Endothelial cell of hepatic sinusoid (primary cell): ENCODE measurements around the gene PLB1.
"Not testable (repeated sequence)": the region's sequence is repeated elsewhere in the genome, so short reads cannot be mapped to it uniquely, and the experiment has no call there.

Experiments
- in situ Hi-C: cut with HindIII; loops from 2 replicates; pipeline ENCODE4 v1.10.0; 2017; ENCODE audit warnings: low sequenced_read_pairs

Gene PLB1

GRCh38 chr2:28532399-28532798 lies 36.5 kb downstream of the PLB1 start:
- in situ Hi-C loops, result no loop called here

- in situ Hi-C loops, result no loop called here
These were observed 37.3 kb downstream of the PLB1 start for GRCh38 chr2:28533044-28533680.

- in situ Hi-C loops, result no loop called here
These were observed 39.0 kb downstream of the PLB1 start for GRCh38 chr2:28534817-28535216.

GRCh38 chr2:28538134-28538533 lies 42.3 kb downstream of the PLB1 start:
- in situ Hi-C loops, result no loop called here

- in situ Hi-C loops, result no loop called here
These were observed 42.8 kb downstream of the PLB1 start for GRCh38 chr2:28538652-28539051.

- in situ Hi-C loops, result no loop called here
These were observed 43.3 kb downstream of the PLB1 start for GRCh38 chr2:28539118-28539541.

GRCh38 chr2:28543316-28544035 lies 47.6 kb downstream of the PLB1 start:
- in situ Hi-C loops, result no loop called here

- in situ Hi-C loops, result no loop called here
These were observed 48.1 kb downstream of the PLB1 start for GRCh38 chr2:28544036-28544346.

GRCh38 chr2:28544405-28544921 lies 48.6 kb downstream of the PLB1 start:
- in situ Hi-C loops, result no loop called here

GRCh38 chr2:28544922-28545589 lies 49.2 kb downstream of the PLB1 start:
- in situ Hi-C loops, result no loop called here

GRCh38 chr2:28545590-28546200 lies 49.8 kb downstream of the PLB1 start:
- in situ Hi-C loops, result no loop called here

- in situ Hi-C loops, result no loop called here
These were observed 50.4 kb downstream of the PLB1 start for GRCh38 chr2:28546242-28546641.

- in situ Hi-C loops, result no loop called here
These were observed 51.5 kb downstream of the PLB1 start for GRCh38 chr2:28547223-28547860.

GRCh38 chr2:28547906-28548600 lies 52.2 kb downstream of the PLB1 start:
- in situ Hi-C loops, result no loop called here

- in situ Hi-C loops, result not testable (repeated sequence)
These were observed 54.5 kb downstream of the PLB1 start for GRCh38 chr2:28550345-28550744.

- in situ Hi-C loops, result no loop called here
These were observed 56.4 kb downstream of the PLB1 start for GRCh38 chr2:28552045-28552823.

GRCh38 chr2:28556303-28556702 lies 60.4 kb downstream of the PLB1 start:
- in situ Hi-C loops, result no loop called here

- in situ Hi-C loops, result no loop called here
These were observed 61.7 kb downstream of the PLB1 start for GRCh38 chr2:28557389-28558131.
